ENCODE measurements around the gene PEX16. TPM values are rescaled to one million over a fixed set of nuclear protein-coding genes. Genes with fewer than 3 reads are reported as not detected.

PEX16 gene
- total and polyA plus RNA-seq, 2 of the 13 experiments (the other 11 are each of a cell fraction or from before 2014, with no cell fraction given) = 12.5 to 21.8 TPM

- no peaks in the 10 kb centered on the region for H3K79me2 ChIP-seq (ENCODE audit: insufficient read depth, low read length)
- H3K27me3 ChIP-seq (ENCODE audit: control insufficient read depth in 1 of 2, insufficient read depth in 2 of 2, low read length in 2 of 2) = no peaks in the 10 kb centered on the region
- no peaks in the 10 kb centered on the region for H4K20me1 ChIP-seq (ENCODE audit: insufficient read depth, low read length)
- TF ChIP-seq TFDP1 (CRISPR knock-in tag; IDR thresholded peaks at IDR 0.05; ENCODE audit: borderline replicate concordance) (no peak), ELF1 (CRISPR knock-in tag; IDR thresholded peaks at IDR 0.05) (no peak), FOXO1 (CRISPR knock-in tag; IDR thresholded peaks at IDR 0.05) (no peak), CSRNP2 (CRISPR knock-in tag; conservative IDR thresholded peaks at IDR 0.05; ENCODE audit: low read depth) (no peak), PBX2 (CRISPR knock-in tag; IDR thresholded peaks at IDR 0.05) (no peak), ADNP (CRISPR knock-in tag; IDR thresholded peaks at IDR 0.05) (no peak), CEBPZ (IDR thresholded peaks at IDR 0.05; ENCODE audit: low read length) (no peak), ATAD3A (CRISPR knock-in tag; IDR thresholded peaks at IDR 0.05) (no peak), PHF8 (CRISPR knock-in tag; IDR thresholded peaks at IDR 0.05) (no peak)
- DNase-seq (ENCODE audit: low spot score) (no peak), ATAC-seq (no peak), FAIRE-seq (no peak)
- H3K4me3 ChIP-seq (replicated peaks in 1 of 3; ENCODE audit: insufficient read depth in 1 of 3, low read depth in 2 of 3, low read length in 3 of 3) = no peak overlapping the region
- no peak overlapping the region for H3K9ac ChIP-seq (ENCODE audit: insufficient read depth, low read depth, low read length)
- CTCF ChIA-PET (ENCODE audit: low intra/inter-chr PET ratio, low total read pairs) = no interaction called here
- H3K4me1 ChIP-seq (ENCODE audit: insufficient read depth, low read length) = peaks cover 18% of the 10 kb centered on the region
- WGBS (ENCODE audit: low lambda C conversion rate) = 91% methylated on average over 8 of the region's 12 CpGs
- POLR2A ChIA-PET = interaction anchor here (1.6 kb wide), 1 partner anchor 9 kb away, joined by 7 read pairs; the partner anchor contains the start of gene PEX16
- H3K9me3 ChIP-seq (ENCODE audit: low read length) = no peaks in the 10 kb centered on the region
- in situ Hi-C loops (cut with HindIII; ENCODE audit: extremely low pct_ligation_motif_present, low pct_unique_long_range_greater_than_20kb) (no loop called here), intact Hi-C loops (cut with micrococcal nuclease; ENCODE audit: unreplicated experiment) (no loop called here)
- H3K27ac ChIP-seq (ENCODE audit: extremely low read length, insufficient read depth, low read length) = no peak overlapping the region
- no peak overlapping the region for H3K4me2 ChIP-seq (ENCODE audit: low read depth, low read length)
- no TSS peak for BruUV-seq (replicated peaks)
- no peaks in the 10 kb centered on the region; a peak in 1 of 5 replicates for H3K36me3 ChIP-seq (replicated peaks in 1 of 2; ENCODE audit: control insufficient read depth in 1 of 2, insufficient read depth in 2 of 2, low read length in 2 of 2)
- H2AFZ ChIP-seq (ENCODE audit: low read length) = no peak overlapping the region
These were observed 9.1 kb upstream of the PEX16 start for GRCh38 chr11:45926536-45927331.
